Activated CD8-positive, alpha-beta memory T cell treated with anti-CD3 and anti-CD28 coated beads, Interleukin-2, amount 50 U/mL, for 24 hours (primary cell): Measurements from ENCODE around the gene SPATA2L.
"Not testable (repeated sequence)": the region's sequence is repeated elsewhere in the genome, so short reads cannot be mapped to it uniquely, and the experiment has no call there.

ENCODE experiments used
- DNase-seq: peaks from one replicate; pipeline ENCODE4 v3.0.0-alpha.2; 2020; ENCODE audit errors: extremely low read depth

Gene SPATA2L

GRCh38 chr16:89690392-89690901, 11.1 kb downstream of the SPATA2L start:
- no peak for DNase-seq

GRCh38 chr16:89689621-89690020, 11.9 kb downstream of the SPATA2L start:
- DNase-seq, result not testable (repeated sequence)

- no peak for DNase-seq
Measured at GRCh38 chr16:89689142-89689541, 12.4 kb downstream of the SPATA2L start.

GRCh38 chr16:89688395-89688794, 13.1 kb downstream of the SPATA2L start:
- no peak for DNase-seq

- DNase-seq, result no peak
Measured at GRCh38 chr16:89687092-89687940, 14.2 kb downstream of the SPATA2L start.

GRCh38 chr16:89686520-89687091, 14.9 kb downstream of the SPATA2L start, which contains the start of gene CDK10:
TSS of gene CDK10 (plus strand) at chr16:89686689. CDS start at chr16:89686711, 22 bp downstream.
- DNase-seq, result peak; percentile 71

- DNase-seq, result no peak
Measured at GRCh38 chr16:89685916-89686315, 15.6 kb downstream of the SPATA2L start.

GRCh38 chr16:89678258-89678657, 23.2 kb downstream of the SPATA2L start:
- DNase-seq, result no peak

- DNase-seq, result no peak
Measured at GRCh38 chr16:89672177-89672941, 29.1 kb downstream of the SPATA2L start.

- DNase-seq, result not testable (repeated sequence)
Measured at GRCh38 chr16:89671565-89671964, 29.9 kb downstream of the SPATA2L start.

GRCh38 chr16:89670496-89671431, 30.7 kb downstream of the SPATA2L start:
- no peak for DNase-seq

GRCh38 chr16:89669755-89670154, 31.8 kb downstream of the SPATA2L start:
- no peak for DNase-seq

GRCh38 chr16:89668790-89669158, 32.7 kb downstream of the SPATA2L start:
- no peak for DNase-seq

- no peak for DNase-seq
Measured at GRCh38 chr16:89667633-89668032, 33.9 kb downstream of the SPATA2L start.

GRCh38 chr16:89667000-89667399, 34.5 kb downstream of the SPATA2L start:
- not testable (repeated sequence) for DNase-seq

GRCh38 chr16:89664238-89664637, 37.3 kb downstream of the SPATA2L start:
- not testable (repeated sequence) for DNase-seq

GRCh38 chr16:89661215-89661614, 40.3 kb downstream of the SPATA2L start:
- no peak for DNase-seq

- DNase-seq, result no peak
Measured at GRCh38 chr16:89660146-89660545, 41.4 kb downstream of the SPATA2L start.

GRCh38 chr16:89658221-89658879, 43.2 kb downstream of the SPATA2L start:
- DNase-seq, result no peak

GRCh38 chr16:89657442-89658220, 43.9 kb downstream of the SPATA2L start, which contains the start of the genes CHMP1A and SPATA33:
TSS of gene CHMP1A (minus strand) at chr16:89657708. CDS start at chr16:89657588, 120 bp downstream.
TSS of gene SPATA33 (plus strand) at chr16:89657836. CDS start at chr16:89657912, 76 bp downstream.
- peak; percentile 78 for DNase-seq
